CD8-positive, alpha-beta memory T cell (primary cell): Measurements from ENCODE around the gene LGALS7B. TPM values are rescaled to one million over a fixed set of nuclear protein-coding genes. Genes with fewer than 3 reads are reported as not detected.
"Not testable (repeated sequence)": the region's sequence is repeated elsewhere in the genome, so short reads cannot be mapped to it uniquely, and the experiment has no call there.

Experiments used
- CTCF ChIA-PET: fragments of 350-600 bp; sonication (Branson Sonifier 250); formaldehyde crosslinking; loops from one replicate; lab custom pipeline; 2021; ENCODE audit warnings: antibody characterized with exemption; lab: Charles Lee
- POLR2A ChIA-PET: fragments of 350-600 bp; sonication (Branson Sonifier 250); formaldehyde crosslinking; loops from one replicate; lab custom pipeline; 2021; ENCODE audit warnings: antibody characterized with exemption; lab: Charles Lee
- DNase-seq, 5 donors: peaks; one replicate each; pipeline versions ENCODE4 v3.0.0 to v3.0.0-alpha.2; 2020 to 2022; ENCODE audit warnings: mixed read lengths in 1 of 5
- H3K27ac ChIP-seq: one replicate; pipeline ENCODE4 v1.7.0; 2013; ENCODE audit warnings: low read depth, mild to moderate bottlenecking, low read length, moderate library complexity
- H3K27me3 ChIP-seq: 2 replicates; pipeline ENCODE4 v1.7.0; 2013; ENCODE audit warnings: low read length, mild to moderate bottlenecking; ENCODE audit not compliant: insufficient read depth, poor library complexity, severe bottlenecking
- H3K36me3 ChIP-seq: 2 replicates; pipeline ENCODE4 v1.7.0; 2013; ENCODE audit warnings: mild to moderate bottlenecking, low read length, moderate library complexity; ENCODE audit not compliant: insufficient read depth
- H3K4me1 ChIP-seq: 2 replicates; pipeline ENCODE4 v1.7.0; 2013; ENCODE audit warnings: mild to moderate bottlenecking, low read length, moderate library complexity; ENCODE audit not compliant: insufficient read depth
- H3K4me3 ChIP-seq: 2 replicates; pipeline ENCODE4 v1.7.0; 2013; ENCODE audit warnings: mild to moderate bottlenecking, low read length
- H3K9me3 ChIP-seq: 2 replicates; pipeline ENCODE4 v1.7.0; 2013; ENCODE audit warnings: mild to moderate bottlenecking, low read length
- H3K27ac Mint-ChIP-seq, 8 donors: one replicate each; pipeline ENCODE4 v1.8.0; 2020 to 2021; ENCODE audit warnings: mixed read lengths in 8 of 8, mild to moderate bottlenecking in 6 of 8, inconsistent platforms in 3 of 8, moderate library complexity in 3 of 8
- H3K27me3 Mint-ChIP-seq, 2 donors: one replicate each; pipeline ENCODE4 v1.8.0; 2020 to 2021; ENCODE audit warnings: mixed read lengths in 2 of 2, mild to moderate bottlenecking in 1 of 2, moderate library complexity in 1 of 2
- H3K36me3 Mint-ChIP-seq, 3 donors: one replicate each; pipeline ENCODE4 v1.8.0; 2020 to 2021; ENCODE audit warnings: mixed read lengths in 3 of 3, inconsistent platforms in 1 of 3, mild to moderate bottlenecking in 1 of 3
- H3K4me1 Mint-ChIP-seq, 3 donors: one replicate each; pipeline ENCODE4 v1.8.0; 2020 to 2021; ENCODE audit warnings: mixed read lengths in 3 of 3, inconsistent platforms in 1 of 3, mild to moderate bottlenecking in 1 of 3
- H3K4me3 Mint-ChIP-seq, 7 donors: one replicate each; pipeline ENCODE4 v1.8.0; 2020 to 2021; ENCODE audit warnings: mixed read lengths in 7 of 7, mild to moderate bottlenecking in 6 of 7, moderate library complexity in 4 of 7, inconsistent platforms in 2 of 7
- H3K9me3 Mint-ChIP-seq, 5 donors: one replicate each; pipeline ENCODE4 v1.8.0; 2020 to 2022; ENCODE audit warnings: mixed read lengths in 5 of 5, mild to moderate bottlenecking in 3 of 5, moderate library complexity in 2 of 5, inconsistent platforms in 1 of 5
- polyA plus RNA-seq: library from polyadenylated mRNA; unstranded; fragments of 300-500 nt; fragmentation: Illumina TruSeq; gene quantifications from one replicate; pipeline ENCODE4 v1.2.3, GENCODE V29; 2021
- total RNA-seq, 2 experiments: library from RNA; stranded (reverse); gene quantifications; one replicate each; pipeline ENCODE4 v1.2.3, GENCODE V29; 2021

Gene LGALS7B
- total and polyA plus RNA-seq, 3 experiments from 2014 or later: not detected

DNA sequence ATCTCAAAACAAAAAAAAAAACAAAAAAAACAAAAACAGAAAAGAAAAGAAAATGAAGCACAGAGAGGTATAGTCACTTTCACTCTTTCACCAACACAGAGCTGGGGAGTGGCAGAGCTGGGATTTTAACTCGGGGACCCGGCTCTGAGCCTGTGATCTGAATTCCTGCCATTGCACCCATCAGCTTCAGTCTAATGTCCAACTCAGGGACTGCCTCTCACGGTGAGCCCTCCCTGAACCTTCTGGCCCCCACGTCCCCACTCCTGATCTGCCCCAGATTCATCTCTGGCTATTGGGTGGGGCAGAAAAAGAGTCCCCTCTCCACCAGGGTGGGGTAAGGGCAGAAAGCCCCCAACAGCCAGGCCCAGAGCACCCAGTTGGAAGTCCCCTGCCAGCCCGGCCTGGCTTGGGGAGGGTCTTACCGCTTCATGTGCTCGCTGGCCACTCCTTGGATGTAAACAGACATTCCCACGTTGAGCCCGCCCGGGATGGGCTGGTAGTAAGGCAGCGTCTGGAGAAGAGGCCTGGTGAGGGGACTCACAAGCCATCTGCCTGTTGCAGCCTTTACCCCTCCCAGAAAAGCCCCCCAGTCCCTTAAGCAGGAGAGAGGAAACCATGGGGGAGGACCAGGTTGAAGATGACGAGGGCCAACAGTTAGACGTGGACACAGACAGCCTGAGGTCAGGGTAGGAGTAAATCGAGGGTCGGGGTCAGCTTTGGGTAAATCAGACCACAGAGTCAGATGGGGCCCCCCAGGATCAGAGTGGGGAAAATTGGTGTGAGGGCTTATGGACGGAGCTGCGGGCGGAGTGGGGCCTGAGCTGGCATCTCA is 23.2 kb downstream of the LGALS7B start:
- Mint-ChIP-seq H3K27ac (peak overlapping the region in 2 of 8 donors; percentile 51 to 78), H3K36me3 (peaks cover 0 to 26% (median 2%) of the 10 kb centered on the region in 3 donors), H3K9me3 (no peaks in the 10 kb centered on the region), H3K27me3 (no peaks in the 10 kb centered on the region), H3K4me3 (no peak overlapping the region), H3K4me1 (no peaks in the 10 kb centered on the region)
- DNase-seq: no peak
- Histone ChIP-seq H3K9me3 (no peaks in the 10 kb centered on the region), H3K27me3 (no peaks in the 10 kb centered on the region), H3K4me1 (no peaks in the 10 kb centered on the region), H3K36me3 (peaks cover 10% of the 10 kb centered on the region), H3K4me3 (no peak overlapping the region), H3K27ac (no peak overlapping the region)
- CTCF ChIA-PET: no interaction called here
- POLR2A ChIA-PET: no interaction called here

DNA sequence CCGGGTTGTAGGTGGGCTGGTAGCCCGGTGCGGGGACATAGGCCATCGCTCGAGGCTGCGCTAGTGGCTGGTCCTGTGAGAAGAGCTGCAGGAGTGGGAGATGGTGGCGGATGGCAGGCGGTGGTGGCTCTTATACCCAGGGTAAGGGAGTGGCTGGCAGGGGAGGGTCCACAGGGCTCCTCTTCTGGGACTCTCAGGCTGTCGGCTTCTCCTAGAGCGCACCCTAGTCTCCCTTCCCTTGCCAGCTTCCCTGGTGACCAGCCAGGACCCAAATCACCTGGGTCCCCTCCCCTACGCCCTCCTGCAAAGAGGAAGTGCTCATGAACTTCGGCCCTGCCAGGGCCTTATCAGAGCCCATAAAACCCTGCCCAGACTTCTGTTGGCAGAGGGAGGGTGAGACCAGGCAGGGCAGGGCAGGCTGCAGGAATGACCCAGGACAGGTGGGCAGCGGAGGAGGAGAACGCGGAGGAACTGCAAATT is 23.9 kb downstream of the LGALS7B start, which contains the start of gene LGALS4:
LGALS4 (minus strand) TSS at position 105 of the 480 bp plus-strand sequence; CDS start at position 46, 59 bp downstream.
- no peaks in the 10 kb centered on the region for H3K27me3 ChIP-seq
- CTCF ChIA-PET: no interaction called here
- no peak within 1 kb of the TSS for H3K4me3 Mint-ChIP-seq
- peak within 1 kb of the TSS in 3 of 8 donors; percentile 36 to 78 (median 58) for H3K27ac Mint-ChIP-seq
- no peak for DNase-seq
- H3K9me3 Mint-ChIP-seq: no peaks in the 10 kb centered on the region
- no peaks in the 10 kb centered on the region for H3K9me3 ChIP-seq
- no peaks in the 10 kb centered on the region for H3K4me1 ChIP-seq
- H3K4me1 Mint-ChIP-seq: no peaks in the 10 kb centered on the region
- peaks cover 0 to 31% (median 2%) of the 10 kb centered on the region in 3 donors for H3K36me3 Mint-ChIP-seq
- H3K27ac ChIP-seq: no peak within 1 kb of the TSS
- POLR2A ChIA-PET: no interaction called here
- H3K27me3 Mint-ChIP-seq: no peaks in the 10 kb centered on the region
- peaks cover 17% of the 10 kb centered on the region for H3K36me3 ChIP-seq
- H3K4me3 ChIP-seq: no peak within 1 kb of the TSS

DNA sequence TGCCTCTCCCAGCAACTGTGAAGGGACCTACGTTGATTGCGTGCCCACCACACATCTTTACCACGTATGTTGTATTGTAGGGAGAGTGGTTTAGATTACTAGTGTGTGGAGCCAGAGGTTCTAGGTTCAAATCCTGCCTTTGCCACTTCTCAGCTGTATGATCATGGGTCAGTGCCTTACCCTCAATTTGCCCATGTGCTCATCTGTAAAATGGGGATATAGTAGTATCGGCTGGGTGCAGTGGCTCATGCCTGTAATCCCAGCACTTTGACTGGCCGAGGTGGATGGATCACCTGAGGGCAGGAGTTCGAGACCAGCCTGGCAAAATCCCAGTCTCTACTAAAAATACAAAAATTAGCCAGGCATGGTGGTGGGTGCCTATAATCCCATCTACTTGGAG is 24.3 kb downstream of the LGALS7B start:
- Mint-ChIP-seq H3K4me3 (no peak overlapping the region), H3K27ac (peak overlapping the region in 1 of 8 donors; percentile 58), H3K27me3 (no peaks in the 10 kb centered on the region), H3K4me1 (no peaks in the 10 kb centered on the region), H3K9me3 (no peaks in the 10 kb centered on the region), H3K36me3 (peaks cover 0 to 35% (median 2%) of the 10 kb centered on the region in 3 donors)
- DNase-seq: no peak
- H3K9me3 ChIP-seq: no peaks in the 10 kb centered on the region
- H3K4me1 ChIP-seq: no peaks in the 10 kb centered on the region
- no peak overlapping the region for H3K4me3 ChIP-seq
- no peak overlapping the region for H3K27ac ChIP-seq
- CTCF ChIA-PET: no interaction called here
- peaks cover 19% of the 10 kb centered on the region for H3K36me3 ChIP-seq
- POLR2A ChIA-PET: no interaction called here
- H3K27me3 ChIP-seq: no peaks in the 10 kb centered on the region

DNA sequence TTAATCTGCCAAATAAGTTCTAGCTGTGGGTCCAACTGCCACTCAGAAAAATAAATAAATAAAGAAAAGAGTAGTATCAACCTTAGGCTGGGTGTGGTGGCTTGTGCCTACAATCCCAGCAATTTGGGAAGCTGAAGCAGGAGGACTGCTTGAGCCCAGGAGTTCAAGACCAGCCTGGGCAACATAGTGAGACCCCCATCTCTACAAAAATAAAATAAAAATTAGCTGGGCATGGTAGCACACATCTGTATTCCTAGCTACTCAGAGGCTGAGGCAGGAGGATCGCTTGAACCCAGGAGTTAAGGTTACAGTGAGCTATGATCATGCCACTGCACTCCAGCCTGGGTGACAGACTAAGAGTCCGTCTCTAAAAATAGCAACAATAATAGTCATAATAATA is 24.9 kb downstream of the LGALS7B start:
- H3K4me3 ChIP-seq, H3K27me3 Mint-ChIP-seq, H3K27me3 ChIP-seq, H3K27ac ChIP-seq, H3K4me1 Mint-ChIP-seq, H3K9me3 Mint-ChIP-seq, H3K4me3 Mint-ChIP-seq, H3K4me1 ChIP-seq, DNase-seq, H3K9me3 ChIP-seq: not testable (repeated sequence)
- Mint-ChIP-seq H3K36me3 (peaks cover 0 to 37% (median 2%) of the 10 kb centered on the region in 3 donors), H3K27ac (peak overlapping the region in 1 of 8 donors; percentile 8)
- peaks cover 19% of the 10 kb centered on the region for H3K36me3 ChIP-seq
- CTCF ChIA-PET: interaction anchor here (1.2 kb wide), 1 partner anchor 44 kb away, joined by 4 read pairs; no protein-coding TSS in a partner anchor
- POLR2A ChIA-PET: interaction anchor here (0.6 to 1.0 kb wide), 2 partner anchors 20 to 27 kb away, joined by 3 to 5 read pairs; no protein-coding TSS in a partner anchor

DNA sequence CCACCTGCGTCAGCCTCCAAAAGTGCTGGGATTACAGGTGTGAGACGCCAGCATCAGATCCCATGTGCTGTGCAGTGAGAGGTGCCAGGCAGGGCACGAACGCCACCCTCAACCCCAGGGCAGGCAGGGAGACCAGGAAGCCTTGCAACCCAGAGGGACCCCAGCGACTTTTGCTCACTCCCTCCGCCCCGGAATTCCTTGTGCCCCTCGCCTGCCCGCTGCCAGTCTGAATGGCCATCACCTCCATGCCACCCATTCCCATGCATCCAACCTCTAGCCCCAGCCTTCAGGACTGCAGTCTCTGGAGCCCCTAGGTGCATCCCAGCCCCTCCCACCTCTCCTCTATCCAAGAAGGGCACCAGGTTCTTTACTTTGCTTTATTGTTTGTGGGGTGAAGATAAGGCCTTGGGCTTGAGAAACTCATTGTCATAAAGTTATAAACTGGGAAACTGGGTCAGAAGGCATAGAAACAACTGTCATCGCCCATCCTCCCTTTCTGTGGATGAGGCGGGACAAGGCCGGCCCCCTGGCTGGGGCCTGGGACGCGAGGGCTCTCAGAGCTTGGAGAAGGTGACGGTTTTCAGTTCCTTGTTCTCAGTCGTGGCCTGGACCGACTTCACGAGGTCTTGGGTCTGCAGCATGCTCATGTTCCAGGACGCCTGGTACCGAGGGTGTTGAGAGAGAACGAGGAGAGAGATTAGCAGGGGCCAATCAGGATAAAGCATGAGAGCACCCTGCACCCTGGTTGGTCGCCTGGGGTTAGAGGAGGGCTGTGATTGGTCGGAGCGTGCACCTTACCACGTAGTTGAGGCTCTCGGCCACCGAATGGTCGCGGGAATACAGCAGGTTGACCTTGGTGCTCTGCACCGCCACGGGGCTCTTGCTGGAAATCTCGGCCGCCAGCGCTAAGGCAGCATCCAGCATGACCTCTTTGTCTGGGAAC is 26.3 kb downstream of the LGALS7B start:
- POLR2A ChIA-PET: no interaction called here
- H3K36me3 Mint-ChIP-seq: peaks cover 0 to 46% (median 5%) of the 10 kb centered on the region in 3 donors
- H3K4me1 Mint-ChIP-seq: peaks cover 0 to 6% (median under 1%) of the 10 kb centered on the region in 3 donors
- Histone ChIP-seq H3K27ac (no peak overlapping the region), H3K9me3 (no peaks in the 10 kb centered on the region), H3K36me3 (peaks cover 19% of the 10 kb centered on the region), H3K4me1 (no peaks in the 10 kb centered on the region), H3K27me3 (no peaks in the 10 kb centered on the region), H3K4me3 (no peak overlapping the region)
- CTCF ChIA-PET: interaction anchor here (1.2 kb wide), 1 partner anchor 46 kb away, joined by 4 read pairs; no protein-coding TSS in a partner anchor
- H3K27ac Mint-ChIP-seq: no peak overlapping the region
- no peaks in the 10 kb centered on the region for H3K9me3 Mint-ChIP-seq
- no peaks in the 10 kb centered on the region for H3K27me3 Mint-ChIP-seq
- no peak overlapping the region for H3K4me3 Mint-ChIP-seq
- no peak for DNase-seq

DNA sequence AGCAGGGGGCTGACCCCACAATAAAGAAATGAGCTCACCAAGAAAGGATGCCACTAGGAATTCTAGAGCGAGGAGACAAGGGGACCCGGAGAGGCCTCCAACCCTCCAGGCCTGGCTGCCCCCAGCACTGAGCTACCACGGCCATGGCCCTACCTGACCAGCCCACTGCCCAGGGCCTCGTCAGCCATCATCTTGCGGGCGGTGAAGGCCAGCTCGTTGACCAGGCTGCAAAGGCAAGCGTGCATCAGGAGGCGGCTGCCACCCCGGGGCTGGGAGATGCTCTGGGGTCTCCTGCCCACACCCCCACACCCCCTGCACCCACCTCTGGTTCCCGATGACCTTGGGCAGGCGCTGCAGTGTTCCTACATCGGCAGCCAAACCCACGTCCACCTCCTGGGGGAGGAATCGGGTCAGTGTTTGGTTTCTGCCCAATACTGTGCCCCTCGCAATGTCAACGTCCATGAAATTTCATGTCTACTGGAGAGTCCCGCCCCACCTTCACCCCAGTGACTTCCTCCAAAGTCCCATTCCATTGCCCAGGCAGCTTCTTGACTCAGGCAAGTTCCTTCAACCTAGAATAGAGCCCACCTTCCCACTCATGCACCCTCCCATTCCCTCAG is 27.2 kb downstream of the LGALS7B start:
- Histone ChIP-seq H3K27me3 (no peaks in the 10 kb centered on the region), H3K27ac (no peak overlapping the region), H3K4me3 (no peak overlapping the region), H3K9me3 (no peaks in the 10 kb centered on the region), H3K36me3 (peaks cover 19% of the 10 kb centered on the region), H3K4me1 (no peaks in the 10 kb centered on the region)
- peak overlapping the region in 1 of 8 donors; percentile 78 for H3K27ac Mint-ChIP-seq
- no peak overlapping the region for H3K4me3 Mint-ChIP-seq
- ChIA-PET CTCF (no interaction called here), POLR2A (no interaction called here)
- no peaks in the 10 kb centered on the region for H3K9me3 Mint-ChIP-seq
- H3K4me1 Mint-ChIP-seq: peaks cover 4 to 15% (median 5%) of the 10 kb centered on the region in 3 donors
- no peaks in the 10 kb centered on the region for H3K27me3 Mint-ChIP-seq
- H3K36me3 Mint-ChIP-seq: peaks cover 0 to 55% (median 6%) of the 10 kb centered on the region in 3 donors
- no peak for DNase-seq

DNA sequence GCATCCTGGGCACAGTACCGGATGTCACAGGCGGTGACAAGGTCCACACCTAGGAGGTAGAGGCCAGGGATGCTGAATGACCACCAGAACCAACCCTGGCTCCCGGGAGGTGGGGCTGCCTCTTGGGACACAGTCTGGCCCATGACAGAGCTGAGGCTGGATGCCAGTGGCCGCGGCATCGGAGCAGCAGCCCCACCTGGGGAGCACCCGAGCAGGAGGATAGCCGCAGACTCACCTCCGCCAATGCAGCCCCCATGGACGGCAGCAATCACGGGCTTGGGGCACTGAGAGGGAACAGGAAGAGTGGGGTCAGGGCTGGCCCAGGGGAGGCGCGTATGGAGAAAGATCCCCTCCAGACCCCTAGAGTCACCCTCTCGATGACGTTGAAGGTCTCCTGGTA is 28.1 kb downstream of the LGALS7B start:
- CTCF ChIA-PET: no interaction called here
- no peaks in the 10 kb centered on the region for H3K27me3 ChIP-seq

More for the DNA sequence above, 28.1 kb downstream of the LGALS7B start:
- H3K27ac Mint-ChIP-seq: peak overlapping the region in 2 of 8 donors; percentile 18 to 72
- no peak overlapping the region for H3K4me3 Mint-ChIP-seq
- POLR2A ChIA-PET: interaction anchor here (0.9 kb wide), 1 partner anchor 52 kb away, joined by 3 read pairs; no protein-coding TSS in a partner anchor
- Histone ChIP-seq H3K36me3 (peaks cover 19% of the 10 kb centered on the region), H3K4me1 (no peaks in the 10 kb centered on the region), H3K9me3 (no peaks in the 10 kb centered on the region), H3K27ac (no peak overlapping the region), H3K4me3 (no peak overlapping the region)
- H3K27me3 Mint-ChIP-seq: no peaks in the 10 kb centered on the region
- peaks cover 0 to 59% (median 6%) of the 10 kb centered on the region in 3 donors for H3K36me3 Mint-ChIP-seq
- no peaks in the 10 kb centered on the region for H3K9me3 Mint-ChIP-seq
- DNase-seq: no peak
- H3K4me1 Mint-ChIP-seq: peaks cover 4 to 19% (median 5%) of the 10 kb centered on the region in 3 donors
